Activated CD4-positive, alpha-beta T cell treated with anti-CD3 and anti-CD28 coated beads for 1 hour (primary cell): Measurements from ENCODE around the gene MCF2L.
"Not testable (repeated sequence)": the region's sequence is repeated elsewhere in the genome, so short reads cannot be mapped to it uniquely, and the experiment has no call there.

ENCODE experiments used
- DNase-seq: peaks from one replicate; pipeline ENCODE4 v3.0.0-alpha.2; 2020

The MCF2L gene

DNA sequence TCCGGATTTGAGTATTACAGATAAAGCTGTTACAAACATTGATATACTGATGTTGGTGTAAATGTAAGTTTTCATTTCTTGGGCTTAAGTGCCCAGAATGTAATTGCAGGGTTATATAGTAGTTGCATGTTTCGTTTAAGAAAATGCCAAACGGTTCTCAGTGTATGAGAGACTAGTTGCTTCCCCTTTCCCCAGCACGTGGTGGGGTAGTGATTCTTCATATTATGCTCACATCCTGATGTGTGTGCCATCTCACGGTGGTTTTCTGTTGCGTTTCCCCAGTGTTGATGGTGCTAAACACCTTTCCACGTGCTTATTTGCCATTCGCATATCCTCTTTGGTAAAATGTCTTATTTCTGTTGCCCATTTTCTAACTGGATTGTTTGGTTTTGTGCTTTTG is 101.8 kb downstream of the MCF2L start:
- DNase-seq, result no peak

DNA sequence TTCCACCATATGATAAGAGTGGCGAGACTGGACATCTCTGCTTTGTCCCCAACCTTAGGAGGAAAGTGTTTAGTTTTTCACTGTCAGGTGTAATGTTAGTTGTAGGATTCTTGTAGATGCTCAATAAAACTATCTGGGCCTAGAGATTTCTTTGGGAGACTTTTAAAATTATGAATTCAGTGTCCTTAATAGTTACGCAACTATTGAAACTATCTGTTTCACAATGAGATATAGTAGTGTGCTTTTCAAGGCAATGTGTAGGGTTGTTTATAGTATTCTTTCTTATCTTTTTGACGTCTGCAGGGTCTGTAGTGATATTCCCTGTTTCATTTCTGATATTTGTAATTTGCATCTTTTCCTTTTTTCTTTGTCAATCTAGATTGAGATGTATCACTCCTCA is 103.4 kb downstream of the MCF2L start:
- DNase-seq, result no peak

DNA sequence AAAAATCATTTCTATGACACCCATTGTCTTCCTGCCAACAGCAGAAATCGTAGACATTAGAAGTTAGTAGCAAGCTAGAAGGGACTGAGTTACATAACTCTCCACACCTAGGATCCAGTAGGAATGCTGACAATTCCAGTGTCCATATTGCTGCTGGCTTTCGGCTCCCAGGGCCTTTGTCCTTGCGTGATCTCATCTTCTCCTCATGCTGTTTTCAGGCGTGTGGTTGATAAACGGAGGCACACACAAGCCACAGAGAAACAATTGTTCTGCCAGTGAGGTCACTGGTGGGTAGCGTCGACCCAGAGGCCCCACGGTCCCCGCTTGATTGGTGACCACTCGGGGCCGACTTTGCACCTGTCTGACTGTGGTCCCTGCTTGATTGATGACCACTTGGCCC is 104.9 kb downstream of the MCF2L start:
- no peak for DNase-seq

DNA sequence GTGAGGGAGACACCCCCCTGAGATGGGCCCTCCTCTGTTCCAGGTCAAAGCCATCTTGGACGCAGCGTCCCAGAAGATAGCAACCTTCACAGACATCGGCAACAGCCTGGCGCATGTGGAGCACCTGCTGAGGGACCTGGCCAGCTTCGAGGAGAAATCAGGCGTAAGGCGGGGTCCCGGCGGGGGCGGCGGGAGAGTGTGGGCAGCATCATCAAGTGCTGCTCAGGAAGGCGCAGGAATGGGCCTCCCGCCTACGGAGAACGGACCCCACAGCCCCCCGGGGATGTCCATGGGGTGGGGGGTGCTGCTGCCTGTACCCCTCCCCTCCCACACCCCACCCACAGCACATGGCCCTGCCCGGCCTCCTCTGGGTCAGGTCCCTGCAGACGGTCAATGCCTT is 105.4 kb downstream of the MCF2L start:
- DNase-seq, result no peak

DNA sequence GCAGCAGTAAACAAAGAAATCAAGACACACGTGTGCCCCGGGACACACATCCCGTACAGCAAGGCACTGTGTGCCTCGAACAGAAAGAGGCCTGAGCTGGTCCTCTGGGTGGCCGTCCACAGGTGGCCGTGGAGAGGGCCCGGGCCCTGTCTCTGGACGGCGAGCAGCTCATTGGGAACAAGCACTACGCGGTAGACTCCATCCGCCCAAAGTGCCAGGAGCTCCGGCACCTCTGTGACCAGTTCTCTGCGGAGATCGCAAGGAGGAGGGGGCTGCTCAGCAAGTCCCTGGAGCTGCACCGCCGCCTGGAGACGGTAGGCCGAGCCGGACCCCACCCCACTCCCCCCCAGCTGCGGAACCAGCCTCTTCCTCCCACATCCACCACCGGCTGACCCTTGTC is 105.9 kb downstream of the MCF2L start:
- DNase-seq, result no peak

DNA sequence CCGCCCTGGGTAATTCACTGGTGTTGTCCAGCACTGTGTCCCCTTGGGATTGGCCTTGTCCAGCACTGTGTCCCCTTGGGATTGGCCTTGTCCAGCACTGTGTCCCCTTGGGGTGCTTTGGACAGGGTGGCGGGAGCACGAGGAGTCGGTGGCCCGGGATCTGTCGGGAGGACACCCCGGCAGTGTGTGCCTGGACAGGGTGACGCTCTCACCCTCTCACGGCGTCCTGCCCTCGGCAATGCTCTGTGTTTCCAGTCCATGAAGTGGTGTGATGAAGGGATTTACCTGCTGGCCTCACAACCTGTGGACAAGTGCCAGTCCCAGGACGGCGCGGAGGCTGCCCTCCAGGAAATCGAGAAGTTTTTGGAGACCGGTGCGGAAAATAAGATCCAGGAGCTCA is 106.7 kb downstream of the MCF2L start:
- no peak for DNase-seq

DNA sequence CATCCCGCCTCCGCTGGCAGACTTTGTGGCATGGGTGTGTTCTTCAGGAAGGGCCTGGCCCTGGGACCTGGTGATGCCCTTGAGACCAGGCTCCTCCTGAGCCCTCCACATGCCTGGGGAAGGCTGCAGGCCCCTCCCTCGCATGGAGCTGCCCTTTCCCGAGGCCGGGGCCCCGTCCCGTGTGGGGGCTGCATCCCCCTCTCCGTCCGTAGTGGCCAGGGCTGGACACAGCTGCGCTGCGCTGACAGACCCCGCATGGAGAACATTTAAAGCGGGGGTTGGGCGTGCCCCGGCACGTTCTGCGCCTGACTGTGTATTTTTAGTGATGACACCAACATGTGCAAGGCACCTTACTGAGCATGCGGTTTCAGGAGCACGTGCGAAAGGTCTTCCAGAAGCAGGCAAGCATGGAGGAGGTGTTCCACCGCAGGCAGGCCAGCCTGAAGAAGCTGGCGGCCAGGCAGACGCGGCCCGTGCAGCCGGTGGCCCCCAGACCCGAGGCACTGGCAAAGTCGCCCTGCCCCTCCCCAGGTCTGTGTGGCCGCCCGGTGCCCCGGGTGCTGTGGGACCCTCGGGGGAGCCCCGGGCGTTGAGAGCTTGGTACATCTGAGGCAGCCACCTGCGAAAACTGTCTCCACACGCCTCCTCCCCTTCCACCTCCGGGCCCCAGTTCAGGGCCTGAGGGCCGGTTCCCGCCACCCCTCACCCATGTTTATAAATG is 107.8 kb downstream of the MCF2L start:
- DNase-seq, result no peak

DNA sequence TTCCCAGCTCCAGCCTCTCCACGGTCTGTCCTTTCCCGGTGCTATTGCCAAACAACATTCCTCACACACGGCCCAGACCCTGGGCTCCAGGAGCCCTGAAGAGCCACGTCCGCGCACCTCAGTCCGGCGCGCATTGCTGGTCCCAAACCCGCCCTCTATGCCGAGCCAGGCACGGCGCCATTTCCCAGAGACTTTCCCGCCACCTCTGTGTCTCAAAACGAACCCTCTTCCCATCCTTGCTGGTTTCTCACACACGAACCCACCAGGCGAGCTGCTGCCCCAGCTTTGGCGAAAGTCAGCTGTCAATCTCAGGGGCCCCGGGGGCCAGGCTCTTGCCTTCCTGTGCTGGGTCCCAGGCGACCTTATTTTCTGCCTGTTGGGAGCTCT is 108.5 kb downstream of the MCF2L start:
- DNase-seq, result no peak

DNA sequence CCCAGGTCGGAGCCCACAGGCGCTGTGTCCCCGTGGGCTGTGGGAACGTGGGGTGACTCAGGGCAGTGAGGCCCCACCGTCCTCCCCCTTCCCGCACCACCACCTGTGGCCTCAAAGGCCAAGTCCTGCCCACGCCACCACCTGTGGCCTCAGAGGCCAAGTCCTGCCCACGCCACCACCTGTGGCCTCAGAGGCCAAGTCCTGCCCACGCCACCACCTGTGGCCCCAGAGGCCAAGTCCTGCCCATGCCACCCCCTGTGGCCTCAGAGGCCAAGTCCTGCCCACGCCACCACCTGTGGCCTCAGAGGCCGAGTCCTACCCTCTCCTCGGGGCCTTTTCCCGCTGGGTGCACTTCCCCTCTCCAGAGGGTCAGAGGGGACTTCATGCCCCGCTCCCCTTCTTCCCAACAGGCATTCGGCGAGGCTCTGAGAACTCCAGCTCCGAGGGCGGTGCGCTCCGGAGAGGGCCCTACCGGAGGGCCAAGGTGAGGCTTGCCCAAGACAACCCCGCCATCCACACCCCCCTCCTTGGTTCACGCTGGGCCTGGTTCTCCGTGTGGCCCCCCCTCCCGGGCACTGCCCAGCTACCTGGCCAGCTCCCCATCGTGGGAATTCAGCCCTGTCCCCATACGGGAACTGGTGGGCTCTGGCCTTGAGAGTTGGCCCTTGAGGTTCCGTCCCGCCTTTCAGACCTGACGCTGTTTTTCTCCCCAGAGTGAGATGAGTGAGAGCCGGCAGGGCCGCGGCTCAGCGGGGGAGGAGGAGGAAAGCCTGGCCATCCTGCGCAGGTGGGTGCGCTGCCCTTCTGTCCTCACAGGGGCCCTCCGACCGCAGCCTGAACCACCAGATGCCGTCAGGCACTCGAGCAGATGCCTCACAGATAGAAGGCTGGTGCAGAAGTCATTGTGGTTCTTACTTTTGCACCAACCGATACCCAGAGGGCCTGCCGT is 109.2 kb downstream of the MCF2L start:
- DNase-seq, result no peak

DNA sequence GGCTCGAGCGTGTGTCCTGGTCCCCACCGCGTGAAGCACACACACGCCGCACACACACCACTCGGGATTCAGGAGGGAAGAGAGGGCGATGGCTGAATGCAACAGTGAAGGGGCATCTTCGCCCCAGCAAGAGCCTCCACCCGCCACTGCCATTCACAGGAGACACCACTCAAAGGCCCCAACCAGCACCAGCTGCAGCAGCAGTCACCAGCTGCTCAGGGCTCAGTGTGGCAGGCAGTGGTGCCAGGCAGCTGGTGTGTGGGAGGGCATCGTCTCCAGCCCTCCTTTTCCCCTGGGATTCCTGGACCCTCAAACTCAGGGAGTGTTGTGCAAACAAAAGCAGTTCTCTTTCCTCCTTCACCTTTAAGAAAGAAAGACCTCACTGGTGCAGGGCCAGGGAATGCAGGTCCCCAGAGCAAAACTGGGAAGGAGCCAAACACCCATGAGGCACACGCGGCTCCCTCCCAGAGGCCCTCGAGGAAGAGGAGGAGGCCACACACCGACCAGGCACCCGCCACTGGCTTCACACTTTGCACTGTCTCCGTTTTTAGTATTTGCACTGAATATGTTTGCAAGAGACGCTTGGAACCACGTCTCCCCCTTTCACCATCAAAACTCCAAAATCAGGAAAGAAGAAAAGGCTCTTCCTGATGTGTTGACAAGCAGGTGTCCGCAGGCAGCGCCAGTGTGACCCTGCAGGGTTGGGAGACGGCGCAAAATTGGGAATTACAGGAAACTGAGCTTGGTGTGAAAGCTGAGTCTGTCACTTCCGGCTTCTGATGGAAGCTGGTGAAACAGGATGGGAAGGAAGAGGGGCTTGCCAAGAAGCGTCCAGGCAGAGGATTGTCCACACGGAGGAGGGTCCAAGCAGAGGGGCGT is 110.1 kb downstream of the MCF2L start:
- no peak for DNase-seq

DNA sequence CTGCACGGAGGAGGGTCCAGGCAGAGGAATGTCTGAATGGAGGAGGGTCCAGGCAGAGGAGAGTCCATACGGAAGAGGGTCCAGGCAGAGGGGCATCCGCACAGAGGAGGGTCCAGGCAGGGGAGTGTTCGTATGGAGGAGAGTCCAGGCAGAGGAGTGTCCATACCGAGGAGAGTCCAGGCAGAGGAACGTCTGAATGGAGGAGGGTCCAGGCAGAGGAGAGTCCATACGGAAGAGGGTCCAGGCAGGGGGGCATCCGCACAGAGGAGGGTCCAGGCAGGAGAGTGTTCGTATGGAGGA is 110.7 kb downstream of the MCF2L start:
- DNase-seq, result not testable (repeated sequence)

DNA sequence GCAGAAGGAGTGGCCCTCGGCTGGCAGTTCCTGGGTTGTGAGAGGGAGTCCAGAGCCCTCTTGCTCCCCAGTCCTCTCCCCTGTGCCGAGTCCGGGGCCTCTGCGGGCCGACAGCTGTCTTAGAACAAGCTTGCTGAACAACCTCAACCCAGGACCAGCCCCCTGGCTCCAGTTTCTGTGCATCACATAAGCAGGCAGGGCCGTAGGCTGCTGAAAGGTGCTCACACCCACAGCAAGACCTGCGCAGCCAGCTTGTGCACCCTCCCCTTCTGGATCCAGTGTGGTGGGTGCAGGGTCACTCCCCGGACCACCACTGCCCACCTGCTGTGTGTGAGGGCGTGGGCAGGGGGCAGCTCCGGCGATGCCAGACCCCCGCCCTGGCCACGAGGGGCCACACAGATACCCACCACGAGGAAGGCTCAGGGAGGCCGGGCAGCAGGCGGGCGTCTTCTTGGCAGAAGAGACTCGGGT is 111.4 kb downstream of the MCF2L start:
- no peak for DNase-seq

DNA sequence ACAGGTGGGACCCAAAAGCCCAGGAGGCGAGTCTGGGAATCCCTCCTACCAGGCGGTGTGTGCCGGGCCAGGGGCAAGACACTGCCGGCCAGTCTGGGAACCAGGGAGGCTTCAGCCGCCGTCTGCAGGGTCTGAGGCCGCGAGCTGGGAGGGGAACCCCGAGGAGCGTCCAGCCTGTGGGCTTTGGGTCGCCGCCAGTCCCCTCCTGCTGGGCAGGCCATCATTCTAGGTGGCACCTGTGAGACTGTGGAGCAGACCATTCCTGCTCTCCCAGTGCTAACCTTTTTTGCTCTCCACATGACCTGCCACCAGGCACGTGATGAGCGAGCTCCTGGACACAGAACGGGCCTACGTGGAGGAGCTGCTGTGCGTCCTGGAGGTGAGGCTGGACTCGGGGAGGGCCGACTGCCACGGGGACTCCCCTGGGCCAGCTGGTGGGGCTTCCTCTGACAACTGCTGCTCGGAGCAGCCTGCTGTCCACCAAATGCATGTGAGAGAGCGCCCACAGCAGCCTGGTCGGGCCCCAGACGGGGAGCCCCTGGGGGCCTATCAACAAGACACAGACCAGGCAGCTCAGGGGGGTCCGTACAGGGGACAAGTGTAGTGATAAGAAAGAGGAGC is 112.0 kb downstream of the MCF2L start:
- no peak for DNase-seq

DNA sequence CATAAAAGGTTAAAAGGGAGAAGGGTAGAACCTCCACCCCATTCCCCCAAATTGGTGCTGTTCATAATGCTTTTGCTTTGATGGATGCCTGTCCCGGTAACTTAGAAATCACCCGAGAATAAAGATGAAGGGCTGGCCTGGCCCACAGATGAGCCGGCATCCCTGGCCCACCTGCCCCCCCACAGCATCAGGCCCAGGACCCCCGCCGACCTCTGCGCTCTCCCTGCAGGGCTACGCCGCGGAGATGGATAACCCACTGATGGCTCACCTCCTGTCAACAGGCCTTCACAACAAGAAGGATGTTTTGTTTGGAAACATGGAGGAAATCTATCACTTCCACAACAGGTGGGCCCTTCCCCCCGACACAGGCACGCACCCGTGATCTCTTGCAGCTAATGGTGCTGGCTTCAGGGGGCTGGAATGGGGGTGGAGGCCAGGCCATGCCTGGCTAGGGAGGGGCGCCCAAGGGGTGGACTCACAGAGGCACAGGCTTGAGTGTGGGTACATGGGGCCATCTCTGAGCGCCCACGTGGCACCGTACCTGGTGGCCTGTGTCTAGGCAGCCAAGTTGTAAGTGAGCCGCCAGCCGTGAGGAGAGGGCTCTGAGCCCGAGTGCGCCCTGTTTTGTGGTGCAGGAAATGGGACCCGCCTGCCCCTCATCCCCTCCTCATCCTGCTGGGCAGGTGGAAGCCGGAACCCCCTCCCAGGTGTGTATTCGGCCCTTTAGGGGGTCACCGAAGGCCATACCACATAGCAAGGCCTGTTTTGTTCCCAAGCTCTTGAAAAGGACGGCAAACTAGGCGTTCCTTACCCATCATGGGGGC is 113.4 kb downstream of the MCF2L start:
- no peak for DNase-seq

DNA sequence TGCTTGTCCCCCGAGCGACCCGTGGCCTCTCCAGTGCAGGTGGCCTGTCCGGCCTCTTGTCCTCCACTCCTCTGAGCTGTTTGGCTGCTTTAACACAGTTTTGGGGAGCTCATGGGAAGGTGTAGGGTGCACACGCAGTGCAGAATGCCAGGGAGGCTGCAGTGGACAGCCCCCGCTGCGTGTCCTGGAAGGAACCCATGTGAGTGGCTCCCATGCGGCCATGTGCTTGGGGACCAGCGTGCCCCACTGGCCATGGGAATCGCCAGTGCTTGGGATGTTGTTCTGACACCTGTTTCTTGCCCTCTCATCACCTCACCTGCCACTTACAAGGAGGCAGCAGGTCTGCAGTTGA is 114.0 kb downstream of the MCF2L start:
- no peak for DNase-seq

DNA sequence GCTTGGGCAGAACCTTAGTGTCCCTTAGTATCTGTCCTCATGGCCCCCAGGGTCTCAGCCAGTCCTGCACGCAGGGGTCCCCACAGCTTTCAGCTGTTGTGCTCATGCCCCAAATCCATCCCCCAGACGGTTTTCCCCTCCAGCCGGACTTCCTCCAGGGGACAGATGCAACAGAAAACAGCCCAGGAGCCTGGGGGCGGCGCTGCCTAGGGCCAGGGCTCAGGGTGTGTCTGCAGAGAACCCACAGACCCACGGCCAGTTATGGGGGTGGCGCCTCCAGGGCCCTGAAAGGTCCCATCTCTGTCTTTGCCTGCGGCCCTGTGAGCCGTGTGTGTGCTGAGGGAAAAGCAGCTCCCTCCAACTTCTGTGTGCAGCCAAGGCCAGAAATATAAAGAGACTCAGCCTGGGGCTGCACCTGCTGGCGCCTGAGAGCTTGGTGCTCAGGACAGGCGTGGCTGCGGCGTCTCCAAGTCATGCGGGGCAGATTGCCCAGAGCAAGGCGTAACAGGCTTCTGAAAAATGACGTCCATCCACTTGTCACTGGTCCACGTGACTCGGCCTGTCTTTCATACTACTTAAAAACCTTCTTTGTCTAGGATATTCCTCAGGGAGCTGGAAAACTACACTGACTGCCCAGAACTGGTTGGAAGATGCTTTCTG is 114.5 kb downstream of the MCF2L start:
- no peak for DNase-seq

DNA sequence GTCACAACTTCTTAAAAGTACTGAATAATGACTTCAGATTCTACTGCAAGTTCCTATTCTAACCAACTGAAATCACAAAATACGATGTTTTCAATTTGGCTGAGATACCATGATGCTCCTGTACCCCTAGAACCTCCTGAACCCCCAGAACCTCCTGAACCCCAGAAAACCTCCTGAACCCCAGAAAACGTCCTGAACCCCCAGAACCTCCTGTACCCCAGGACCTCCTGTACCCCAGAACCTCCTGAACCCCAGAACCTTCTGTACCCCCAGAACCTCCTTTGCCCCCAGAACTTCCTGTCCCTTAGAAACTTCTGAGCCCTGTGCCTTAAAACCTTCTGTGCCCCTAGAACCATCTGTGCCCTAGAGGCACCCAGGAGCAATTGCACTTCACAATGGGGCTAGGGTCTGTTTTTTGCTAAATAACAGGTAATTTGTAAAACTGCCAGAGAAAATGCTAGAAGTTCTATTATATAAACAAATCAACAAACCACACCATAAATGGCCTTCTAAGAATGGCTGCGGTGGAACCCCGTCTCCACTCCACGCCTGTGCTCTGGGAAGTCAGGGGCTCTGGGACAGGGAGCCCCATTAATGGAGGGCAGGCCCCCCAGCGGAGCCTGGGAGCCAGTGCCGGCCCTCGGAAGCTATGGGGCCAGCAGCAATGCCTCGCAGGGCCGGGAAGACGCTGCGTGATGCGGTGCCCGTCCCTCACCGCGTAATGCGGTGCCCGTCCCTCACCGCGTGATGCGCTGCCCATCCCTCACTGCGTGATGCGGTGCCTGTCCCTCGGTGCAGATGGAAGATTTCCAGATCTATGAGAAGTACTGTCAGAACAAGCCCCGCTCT is 115.3 kb downstream of the MCF2L start:
- no peak for DNase-seq

DNA sequence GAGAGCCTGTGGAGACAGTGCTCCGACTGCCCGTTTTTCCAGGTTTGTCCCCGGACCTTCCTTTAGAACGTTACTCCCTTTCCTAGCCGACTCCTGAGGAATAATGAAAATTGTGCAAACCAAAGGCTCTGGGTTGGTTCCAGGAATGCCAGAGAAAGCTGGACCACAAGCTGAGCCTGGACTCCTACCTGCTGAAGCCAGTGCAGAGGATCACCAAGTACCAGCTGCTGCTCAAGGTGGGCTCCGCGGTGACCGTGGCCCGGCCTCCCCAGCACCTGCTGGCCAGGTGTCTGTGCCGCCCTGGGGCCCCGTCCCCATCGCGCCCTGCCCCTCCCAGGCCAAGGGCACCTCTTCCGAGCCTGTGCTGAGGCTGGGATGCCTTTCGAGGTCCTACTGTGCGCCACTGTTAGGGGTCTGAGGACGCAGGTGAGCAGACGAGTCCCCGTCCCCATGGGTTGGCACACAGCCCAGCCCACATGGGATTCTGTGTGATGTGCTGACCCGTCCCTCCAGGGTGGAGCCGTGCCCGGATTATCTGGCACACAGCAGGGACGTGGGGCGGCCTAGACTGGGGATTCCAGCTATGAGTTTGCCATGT is 116.0 kb downstream of the MCF2L start:
- DNase-seq, result no peak

DNA sequence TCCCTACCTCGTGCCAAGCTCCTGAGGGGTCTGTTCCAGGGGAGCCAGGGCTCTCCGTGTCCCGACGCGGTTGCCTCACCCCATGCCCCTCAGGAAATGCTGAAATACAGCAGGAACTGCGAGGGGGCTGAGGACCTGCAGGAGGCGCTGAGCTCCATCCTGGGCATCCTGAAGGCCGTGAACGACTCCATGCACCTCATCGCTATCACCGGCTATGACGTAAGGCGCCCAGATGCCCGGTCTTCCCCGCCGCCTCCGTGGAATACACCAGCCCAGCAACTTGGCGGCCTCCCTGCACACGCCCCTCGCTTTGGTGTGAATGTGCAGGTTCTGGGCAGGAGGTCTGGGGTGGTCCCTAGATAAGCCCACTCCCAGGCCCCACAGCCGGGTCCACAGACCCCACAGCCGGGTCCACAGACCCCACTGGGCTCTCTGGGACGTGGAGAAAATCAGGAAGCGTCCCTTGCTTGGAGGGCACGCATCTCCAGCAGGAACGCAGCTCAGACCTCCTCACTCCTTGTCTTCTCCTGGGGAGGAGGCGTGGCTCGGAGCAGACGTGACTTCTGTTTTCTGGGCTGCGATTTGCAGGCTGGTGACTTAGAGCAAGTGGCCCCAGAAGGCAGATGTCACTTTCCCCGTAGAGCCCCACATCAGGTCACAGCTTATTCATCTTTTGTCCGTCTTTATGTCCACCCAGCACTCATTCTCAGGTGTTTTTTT is 117.2 kb downstream of the MCF2L start:
- no peak for DNase-seq
